Esophagus muscularis mucosa (tissue), 4 donors: Measurements from ENCODE around the gene PREX1. TPM values are rescaled to one million over a fixed set of nuclear protein-coding genes. Genes with fewer than 3 reads are reported as not detected.

Experiments
- DNase-seq: peaks from one replicate; pipeline ENCODE4 v3.0.0-alpha.2; 2017; ENCODE audit errors: extremely low spot score
- H3K27ac ChIP-seq, 4 donors: fragments of 200-600 bp; sonication (generic); replicated peaks in 1 of 4; 1 replicate in 3 of 4; 2 replicates in 1 of 4; pipeline ENCODE4 v1.5.1; 2016 to 2019; ENCODE audit warnings: mild to moderate bottlenecking in 1 of 4
- H3K27me3 ChIP-seq, 4 donors: fragments of 200-600 bp; sonication (generic); one replicate each; pipeline versions ENCODE4 v1.5.1 to v1.6.0; 2016 to 2019
- H3K36me3 ChIP-seq, 4 donors: fragments of 200-600 bp; sonication (generic); one replicate each; pipeline ENCODE4 v1.5.1; 2016 to 2019
- H3K4me1 ChIP-seq, 4 donors: fragments of 200-600 bp; sonication (generic); one replicate each; pipeline ENCODE4 v1.5.1; 2016 to 2019
- H3K4me3 ChIP-seq, 4 donors: fragments of 200-600 bp; sonication (generic); 1 replicate in 2 of 4; 2 replicates in 2 of 4; pipeline ENCODE4 v1.5.1; 2016 to 2019; ENCODE audit warnings: mild to moderate bottlenecking in 4 of 4, moderate library complexity in 1 of 4
- H3K9me3 ChIP-seq, 4 donors: fragments of 200-600 bp; sonication (generic); 1 replicate in 3 of 4; 2 replicates in 1 of 4; pipeline ENCODE4 v1.5.1; 2016 to 2019
- EP300 ChIP-seq: sonication (generic); formaldehyde crosslinking; IDR thresholded peaks from one replicate; pipeline ENCODE4 v1.6.1; 2017; ENCODE audit warnings: antibody characterized with exemption
- POLR2A ChIP-seq: fragments of 450-650 bp; IDR thresholded peaks from one replicate; pipeline ENCODE4 v1.6.1; 2017; ENCODE audit warnings: antibody characterized with exemption, moderate library complexity, mild to moderate bottlenecking, low read depth
- POLR2AphosphoS5 ChIP-seq, 2 donors: sonication (generic); formaldehyde crosslinking; IDR thresholded peaks; one replicate each; pipeline ENCODE4 v1.6.1; 2017; ENCODE audit warnings: antibody characterized with exemption in 2 of 2
- WGBS: methylation state at CpG from one replicate; pipeline ENCODE4 v1.1.5; 2018; 5-methylcytosine and 5-hydroxymethylcytosine counted together
- intact Hi-C: fragments of 100-400 bp; cut with DNase I; formaldehyde crosslinking; loops from one replicate; pipeline ENCODE4 v1.15.1; 2023
- total RNA-seq, 4 donors: library from RNA; depleted of rRNA; stranded (reverse); fragments of >200 nt; gene quantifications; one replicate each; pipeline versions ENCODE4 v1.1.0 to v1.2.1, GENCODE V29; 2016
- TF ChIP-seq, protein P1 (sequence below), 3 experiments: fragments of 200-600 bp in 2 of 3; fragments of 450-650 bp in 1 of 3; sonication (generic) in 2 of 3; IDR thresholded peaks; one replicate each; pipeline ENCODE4 v1.5.1; 2017 to 2019; ENCODE audit warnings: antibody characterized with exemption in 3 of 3, mild to moderate bottlenecking in 2 of 3, moderate library complexity in 1 of 3

Gene PREX1
- total RNA-seq, 4 donors from 2014 or later: 20.8 to 37.1 (median 24.3) TPM

DNA sequence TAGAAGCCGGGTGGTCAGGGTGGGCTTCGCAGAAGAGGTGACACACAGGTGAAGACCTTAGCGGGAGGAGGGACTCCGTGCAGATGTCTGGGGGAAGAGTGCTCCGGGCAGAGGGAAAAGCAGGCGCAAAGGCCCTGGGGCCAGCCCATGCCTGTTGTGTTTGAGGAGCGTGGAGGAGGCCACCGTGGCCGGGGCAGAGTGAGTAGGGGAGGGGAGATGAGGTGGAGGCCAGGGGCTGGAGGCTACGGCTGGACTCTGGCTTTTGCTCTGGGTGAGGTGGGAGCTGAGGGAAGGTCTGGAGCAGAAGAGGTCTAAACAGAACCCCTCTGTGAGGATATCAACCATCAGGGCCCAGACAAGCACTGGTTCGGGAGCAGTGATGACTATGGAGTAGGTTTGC is 244.0 kb downstream of the PREX1 start:
- Histone ChIP-seq H3K27ac (no peak overlapping the region), H3K36me3 (no peaks in the 10 kb centered on the region), H3K9me3 (no peaks in the 10 kb centered on the region), H3K27me3 (peaks cover 0 to 39% (median 0%) of the 10 kb centered on the region in 4 donors), H3K4me1 (no peaks in the 10 kb centered on the region), H3K4me3 (no peak overlapping the region)
- intact Hi-C loops: no loop called here
- no peak for DNase-seq
- 92% methylated on average over 11 of the region's 11 CpGs for WGBS
- no peak for TF ChIP-seq POLR2AphosphoS5 (IDR thresholded peaks at IDR 0.05)
- no peak for TF ChIP-seq EP300
- TF ChIP-seq, protein P1, sequence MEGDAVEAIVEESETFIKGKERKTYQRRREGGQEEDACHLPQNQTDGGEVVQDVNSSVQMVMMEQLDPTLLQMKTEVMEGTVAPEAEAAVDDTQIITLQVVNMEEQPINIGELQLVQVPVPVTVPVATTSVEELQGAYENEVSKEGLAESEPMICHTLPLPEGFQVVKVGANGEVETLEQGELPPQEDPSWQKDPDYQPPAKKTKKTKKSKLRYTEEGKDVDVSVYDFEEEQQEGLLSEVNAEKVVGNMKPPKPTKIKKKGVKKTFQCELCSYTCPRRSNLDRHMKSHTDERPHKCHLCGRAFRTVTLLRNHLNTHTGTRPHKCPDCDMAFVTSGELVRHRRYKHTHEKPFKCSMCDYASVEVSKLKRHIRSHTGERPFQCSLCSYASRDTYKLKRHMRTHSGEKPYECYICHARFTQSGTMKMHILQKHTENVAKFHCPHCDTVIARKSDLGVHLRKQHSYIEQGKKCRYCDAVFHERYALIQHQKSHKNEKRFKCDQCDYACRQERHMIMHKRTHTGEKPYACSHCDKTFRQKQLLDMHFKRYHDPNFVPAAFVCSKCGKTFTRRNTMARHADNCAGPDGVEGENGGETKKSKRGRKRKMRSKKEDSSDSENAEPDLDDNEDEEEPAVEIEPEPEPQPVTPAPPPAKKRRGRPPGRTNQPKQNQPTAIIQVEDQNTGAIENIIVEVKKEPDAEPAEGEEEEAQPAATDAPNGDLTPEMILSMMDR (IDR thresholded peaks at IDR 0.05): no peak
- no peak for TF ChIP-seq POLR2A

GRCh38 chr20:48583171-48583570 is 244.6 kb downstream of the PREX1 start:
- no peak overlapping the region for H3K27ac ChIP-seq
- no peak for DNase-seq
- 89% methylated on average over 11 of the region's 11 CpGs for WGBS
- H3K4me3 ChIP-seq: no peak overlapping the region
- no peaks in the 10 kb centered on the region for H3K36me3 ChIP-seq
- H3K4me1 ChIP-seq: no peaks in the 10 kb centered on the region
- no peaks in the 10 kb centered on the region for H3K9me3 ChIP-seq
- peaks cover 0 to 39% (median 0%) of the 10 kb centered on the region in 4 donors for H3K27me3 ChIP-seq
- intact Hi-C loops: no loop called here
- TF ChIP-seq, protein P1 (IDR thresholded peaks at IDR 0.05): no peak
- no peak for TF ChIP-seq EP300

- no peaks in the 10 kb centered on the region for H3K9me3 ChIP-seq
- 58% methylated on average over 5 of the region's 5 CpGs for WGBS
- TF ChIP-seq, protein P1 (IDR thresholded peaks at IDR 0.05): no peak
- TF ChIP-seq POLR2AphosphoS5 (IDR thresholded peaks at IDR 0.05): no peak
- no peak overlapping the region for H3K27ac ChIP-seq
- intact Hi-C loops: no loop called here
- H3K4me3 ChIP-seq: no peak overlapping the region
- no peak for DNase-seq
- H3K27me3 ChIP-seq: peaks cover 0 to 39% (median 0%) of the 10 kb centered on the region in 4 donors
- no peaks in the 10 kb centered on the region for H3K36me3 ChIP-seq
- no peaks in the 10 kb centered on the region for H3K4me1 ChIP-seq
These were observed 245.2 kb downstream of the PREX1 start for GRCh38 chr20:48582673-48582985.

GRCh38 chr20:48581167-48581566 is 246.6 kb downstream of the PREX1 start:
- intact Hi-C loops: no loop called here
- peaks cover 0 to 39% (median 0%) of the 10 kb centered on the region in 4 donors for H3K27me3 ChIP-seq
- DNase-seq: no peak
- 94% methylated on average over 5 of the region's 5 CpGs for WGBS
- H3K9me3 ChIP-seq: no peaks in the 10 kb centered on the region
- no peak overlapping the region for H3K27ac ChIP-seq
- H3K4me1 ChIP-seq: no peaks in the 10 kb centered on the region
- H3K4me3 ChIP-seq: no peak overlapping the region
- TF ChIP-seq, protein P1 (IDR thresholded peaks at IDR 0.05): no peak
- no peak for TF ChIP-seq POLR2A
- no peaks in the 10 kb centered on the region for H3K36me3 ChIP-seq

DNA sequence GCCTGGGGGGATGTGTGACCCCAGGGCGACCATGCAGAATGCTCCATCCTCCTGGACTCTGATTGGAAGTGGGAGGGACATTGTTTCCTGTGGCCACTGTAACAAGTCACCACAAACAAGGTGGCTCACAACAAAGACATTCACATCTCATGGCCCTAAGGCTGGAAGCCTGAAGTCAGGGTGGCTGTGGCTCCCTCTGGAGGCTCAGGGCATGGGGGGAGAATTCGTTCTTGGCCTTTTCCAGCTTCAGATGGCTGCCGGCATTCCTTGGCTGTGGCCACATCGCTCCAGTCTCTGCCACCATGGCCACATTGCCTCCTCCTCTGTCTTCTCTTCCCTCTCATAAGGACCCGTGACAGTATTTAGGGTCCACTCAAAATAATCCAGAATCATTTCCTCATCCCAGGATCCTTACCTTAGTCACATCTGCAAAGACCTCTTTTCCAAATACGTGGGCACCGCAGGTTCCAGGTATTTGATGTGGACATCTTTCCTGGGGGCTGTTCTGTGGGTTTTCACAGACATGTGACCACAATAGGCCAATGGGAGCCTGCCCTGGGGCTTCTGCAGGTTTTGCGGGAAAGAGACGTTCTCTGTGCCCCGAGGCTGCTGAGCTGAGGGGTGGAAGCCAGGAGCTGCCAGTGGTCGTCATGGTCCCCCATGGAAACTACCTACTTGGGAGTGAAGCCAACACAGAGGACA is 249.3 kb downstream of the PREX1 start:
- intact Hi-C loops: no loop called here
- no peak overlapping the region for H3K27ac ChIP-seq
- peaks cover 0 to 31% (median 0%) of the 10 kb centered on the region in 4 donors for H3K27me3 ChIP-seq
- H3K4me1 ChIP-seq: no peaks in the 10 kb centered on the region
- 95% methylated on average over 9 of the region's 11 CpGs for WGBS
- H3K4me3 ChIP-seq: no peak overlapping the region
- TF ChIP-seq POLR2A (no peak), EP300 (no peak), POLR2AphosphoS5 (IDR thresholded peaks at IDR 0.05) (no peak)
- TF ChIP-seq, protein P1 (IDR thresholded peaks at IDR 0.05): no peak
- no peaks in the 10 kb centered on the region for H3K36me3 ChIP-seq
- DNase-seq: no peak
- H3K9me3 ChIP-seq: no peaks in the 10 kb centered on the region
